ENCODE results near the gene ETFDH.
A peak's percentile ranks its signal among the peaks of the same experiment; 100 is the strongest.

Gene ETFDH

DNA sequence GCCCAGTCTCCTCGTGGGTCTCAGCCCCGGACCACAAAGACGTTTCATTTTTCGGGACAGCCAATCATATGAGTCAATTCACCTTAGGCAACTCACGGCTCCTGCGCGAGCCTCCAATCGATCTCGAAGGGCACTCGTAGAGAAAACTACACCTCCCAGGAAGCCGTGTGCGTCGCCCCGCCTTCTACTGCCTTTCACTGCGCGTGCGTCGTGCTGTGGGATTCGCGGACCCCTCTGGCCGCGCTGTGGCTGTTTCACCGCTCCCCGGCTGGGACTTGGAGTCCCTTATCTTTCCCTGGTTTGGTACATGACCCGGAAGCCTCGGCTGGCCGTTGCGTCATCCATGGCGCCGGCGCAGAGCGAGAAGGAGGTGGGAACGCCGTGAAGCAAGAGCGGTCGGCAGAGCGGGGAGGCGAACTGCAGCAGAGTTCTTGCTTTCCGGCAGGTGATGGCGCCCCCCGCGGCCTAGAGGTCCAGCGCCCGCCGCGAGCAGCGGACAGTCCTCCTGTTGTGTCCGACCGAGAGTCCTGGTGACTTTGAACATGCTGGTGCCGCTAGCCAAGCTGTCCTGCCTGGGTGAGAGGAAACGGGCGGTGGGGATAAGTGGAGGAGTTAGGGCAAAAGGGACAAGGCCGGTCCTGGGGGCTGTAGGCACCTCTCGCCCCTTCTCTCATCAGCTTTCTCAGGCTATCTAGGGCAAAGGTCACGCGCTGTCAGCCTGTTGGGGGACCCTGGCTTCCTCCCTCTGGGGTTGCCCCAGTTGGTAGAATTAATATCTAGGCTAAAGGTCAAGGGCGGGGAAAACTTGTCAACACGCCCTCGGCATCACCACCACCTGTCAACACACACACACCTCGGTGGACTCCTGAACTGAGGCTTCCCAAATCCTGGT is at the start of gene ETFDH:
TSS of gene ETFDH (plus strand) at position 382 of the 892 bp plus-strand sequence. CDS start at position 543, 161 bp downstream.
- DNase-seq, result peak; percentile 100

DNA sequence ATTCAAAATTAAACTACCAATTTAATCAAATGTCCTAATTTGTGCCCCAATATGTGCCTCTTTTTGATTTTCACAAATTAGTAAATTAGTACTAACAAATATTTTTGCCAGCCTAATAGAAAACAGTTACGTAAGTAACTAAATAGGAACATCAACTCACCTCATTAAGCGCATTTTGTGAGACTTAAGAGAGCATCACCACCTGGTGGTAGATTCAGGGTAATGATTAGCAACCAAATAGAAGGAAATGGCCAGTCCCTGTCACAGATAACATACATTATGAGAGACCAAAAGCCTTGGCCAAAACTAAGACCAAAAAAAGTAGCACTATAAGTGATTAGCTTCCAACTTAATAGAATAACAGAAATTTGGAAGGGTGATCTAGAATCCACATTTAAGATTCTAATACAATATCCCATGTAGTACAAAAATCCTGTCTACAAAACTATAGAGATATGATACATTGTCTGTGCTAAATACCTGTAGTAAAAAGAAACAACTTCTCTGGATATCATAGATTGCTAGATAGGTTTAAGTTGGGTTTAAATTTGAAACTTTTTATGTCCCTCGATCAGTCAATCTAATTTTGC is 47.1 kb upstream of the ETFDH start:
- peak; percentile 87 for DNase-seq

DNA sequence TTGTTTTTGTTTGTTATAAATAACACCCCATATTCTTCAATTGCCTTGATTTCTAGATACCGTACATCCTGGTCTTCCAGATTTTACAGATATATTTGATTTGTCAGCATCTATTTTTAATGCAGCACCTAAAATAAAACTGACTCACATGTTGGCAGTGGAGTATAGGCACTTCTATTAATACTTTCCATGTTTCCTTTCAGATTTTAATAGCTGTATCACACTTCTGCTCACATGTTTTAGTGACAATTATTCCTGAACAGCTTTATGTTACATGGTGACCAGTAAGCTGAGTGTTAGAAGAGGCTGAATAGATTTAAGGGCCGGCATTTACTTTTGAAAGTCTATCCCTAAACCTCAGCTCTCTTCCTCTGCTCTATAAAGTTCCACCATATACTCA is 46.6 kb upstream of the ETFDH start:
- no peak for DNase-seq

DNA sequence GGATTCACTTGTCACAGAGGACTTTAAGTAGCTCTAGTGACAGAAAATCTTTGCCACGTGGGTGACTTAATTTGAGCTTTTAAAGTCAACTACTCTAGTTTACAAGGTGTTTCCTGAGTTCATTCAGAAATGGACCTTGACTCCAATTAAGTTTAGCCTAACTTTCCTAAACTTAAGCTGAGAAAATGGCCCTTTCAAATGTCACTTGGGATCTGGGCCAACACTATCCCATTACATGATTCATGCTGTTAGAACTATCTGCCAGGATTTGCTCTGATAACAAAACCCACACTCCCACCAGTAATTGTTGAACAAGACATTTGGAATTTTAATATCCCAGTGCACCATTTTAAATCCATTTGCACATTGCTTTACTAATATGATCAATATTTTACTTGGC is 41.2 kb upstream of the ETFDH start:
- DNase-seq, result no peak

DNA sequence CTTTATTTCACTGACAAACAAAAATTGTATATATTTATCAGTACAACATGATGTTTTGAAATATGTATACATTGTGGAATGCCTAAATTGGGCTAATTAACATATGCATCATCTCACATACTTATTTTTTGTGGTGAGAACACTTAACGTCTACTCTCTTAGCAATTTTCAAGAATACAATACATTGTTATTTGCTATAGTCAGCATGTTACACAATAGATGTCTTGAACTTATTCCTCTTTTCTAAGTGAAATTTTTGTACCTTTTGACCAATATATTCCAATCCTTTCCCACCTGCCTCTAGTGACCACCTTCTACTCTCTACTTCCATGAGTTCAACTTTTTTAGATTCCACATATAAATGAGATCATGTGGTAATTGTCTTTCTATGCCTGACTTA is 35.5 kb upstream of the ETFDH start:
- no peak for DNase-seq

DNA sequence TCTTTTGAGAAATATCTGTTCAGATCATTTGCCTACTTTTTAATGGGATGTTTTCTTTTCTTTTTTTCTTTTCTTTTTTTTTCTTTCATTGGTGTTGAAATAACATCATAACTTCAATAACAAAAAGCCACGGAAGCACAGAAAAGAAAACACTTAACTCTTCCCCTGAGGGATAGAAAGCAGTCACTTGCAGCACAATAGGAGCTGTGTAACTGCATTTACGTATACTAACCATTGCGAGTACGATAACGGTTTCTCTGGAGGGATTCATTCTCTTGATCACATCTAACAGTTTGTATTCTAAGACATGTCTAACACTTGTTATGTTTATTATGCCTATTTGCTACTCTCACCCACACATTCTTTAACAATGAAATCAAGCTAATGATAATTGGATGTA is 27.7 kb upstream of the ETFDH start:
- DNase-seq, result no peak

DNA sequence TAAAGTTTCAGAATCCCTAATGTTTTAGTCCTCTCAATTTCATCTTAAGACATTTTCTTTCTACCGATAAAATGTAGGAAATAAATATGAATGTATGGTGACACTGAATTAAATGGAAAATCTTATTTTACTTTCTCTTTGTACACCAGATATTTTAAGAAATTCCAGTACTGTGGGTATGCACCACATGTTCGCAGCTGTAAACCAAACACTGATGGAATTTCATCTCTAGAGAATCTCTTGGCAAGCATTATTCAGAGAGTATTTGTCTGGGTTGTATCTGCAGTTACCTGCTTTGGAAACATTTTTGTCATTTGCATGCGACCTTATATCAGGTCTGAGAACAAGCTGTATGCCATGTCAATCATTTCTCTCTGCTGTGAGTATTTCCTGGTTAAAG is 27.3 kb upstream of the ETFDH start:
- DNase-seq, result no peak

DNA sequence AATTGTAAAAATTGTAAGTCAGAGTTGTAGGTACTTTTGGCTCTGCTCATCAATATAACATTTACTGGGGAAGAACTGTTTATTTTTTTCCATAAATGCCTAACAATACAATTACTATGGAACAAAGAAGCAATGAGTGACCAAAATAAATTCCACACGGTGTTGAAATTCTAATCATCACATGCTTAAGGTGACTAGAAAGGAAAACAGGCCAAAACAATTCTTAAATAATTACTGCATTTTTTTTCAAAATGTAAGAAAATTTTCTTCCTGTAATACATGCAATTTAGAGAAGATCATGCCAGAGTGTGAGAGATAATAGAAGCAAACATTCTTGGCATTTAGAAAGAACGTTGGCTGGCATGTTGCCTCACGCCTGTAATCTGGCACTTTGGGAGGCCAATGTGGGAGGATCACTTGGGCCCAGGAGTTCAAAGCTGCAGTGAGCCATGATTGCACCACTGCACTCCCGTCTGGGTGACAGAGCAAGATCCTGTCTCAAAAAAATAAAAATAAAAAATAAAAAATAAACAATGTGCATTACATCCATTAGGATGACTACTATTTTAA is 22.9 kb upstream of the ETFDH start:
- DNase-seq, result no peak

DNA sequence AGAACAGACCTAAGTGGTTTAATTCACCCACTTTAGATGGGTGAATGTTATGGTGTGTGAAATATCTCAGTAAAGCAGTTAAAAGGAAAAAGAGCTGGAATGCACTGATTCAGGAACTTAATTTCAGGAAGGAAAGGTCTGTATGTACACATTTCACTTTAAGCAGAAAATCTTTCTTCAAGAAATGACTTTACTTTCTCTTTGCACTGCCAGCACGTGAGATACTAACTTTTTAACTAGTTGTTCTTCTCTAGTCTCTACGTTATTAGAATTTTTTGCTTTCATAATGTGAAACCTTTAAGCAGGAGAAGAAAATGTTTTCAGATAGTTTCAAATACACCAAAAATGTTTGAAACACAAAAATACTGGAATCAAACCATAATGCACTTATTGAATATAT is 19.2 kb upstream of the ETFDH start:
- peak; percentile 37 for DNase-seq

DNA sequence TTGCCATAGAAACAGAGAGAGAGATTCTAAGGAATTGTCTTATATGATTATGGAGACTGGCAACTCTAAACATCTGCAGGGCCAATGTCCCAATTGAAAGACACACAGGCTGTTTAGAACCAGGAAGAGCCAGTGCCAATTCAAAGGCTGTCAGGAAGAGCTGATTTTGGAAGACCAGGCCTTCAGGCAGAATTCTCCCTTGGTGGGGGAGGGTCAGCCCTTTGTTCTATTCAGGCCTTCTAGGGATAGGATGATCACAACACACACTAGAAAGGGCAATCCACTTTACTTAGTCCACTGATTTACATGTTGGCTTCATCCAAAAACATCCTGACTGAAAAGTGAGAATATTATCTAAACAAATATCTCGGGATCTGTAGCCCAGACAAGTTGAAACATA is 15.7 kb upstream of the ETFDH start:
- DNase-seq, result no peak

DNA sequence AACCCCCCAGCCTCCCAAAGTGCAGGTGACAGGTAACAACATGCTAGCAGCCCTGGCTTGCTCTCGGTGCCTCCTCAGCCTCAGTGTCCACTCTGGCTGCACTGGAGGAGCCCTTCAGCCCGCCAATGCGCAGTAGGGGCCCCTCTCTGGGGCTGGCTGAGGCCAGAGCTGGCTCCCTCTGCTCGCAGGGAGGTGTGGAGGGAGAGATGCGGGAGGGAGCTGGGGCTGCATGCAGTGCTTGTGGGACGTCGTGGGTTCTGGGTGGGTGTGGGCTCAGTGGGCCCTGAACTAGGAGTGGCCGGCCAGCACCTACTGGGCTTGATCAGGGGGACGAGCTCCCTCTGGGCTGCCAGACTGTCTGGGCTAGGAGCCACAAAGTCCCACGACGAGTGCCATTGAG is 14.8 kb upstream of the ETFDH start:
- DNase-seq, result no peak

DNA sequence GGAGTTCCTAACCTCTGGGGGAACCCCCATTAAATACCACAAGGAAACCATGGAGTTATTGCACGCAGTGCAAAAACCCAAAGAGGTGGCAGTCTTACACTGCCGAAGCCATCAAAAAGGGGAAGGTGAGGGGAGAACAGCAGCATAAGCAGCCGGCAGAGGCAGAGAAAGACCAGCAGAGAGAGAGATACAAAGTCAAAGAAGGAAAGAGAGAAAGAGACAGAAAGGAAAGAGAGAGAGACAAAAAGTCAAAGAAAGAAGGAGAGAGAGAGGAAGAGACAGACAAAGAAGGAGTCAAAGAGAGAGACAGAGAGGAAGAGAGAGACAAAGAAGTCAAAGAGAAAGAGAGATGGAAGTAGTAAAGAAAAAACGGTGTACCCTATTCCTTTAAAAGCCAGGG is 8.8 kb upstream of the ETFDH start:
- peak; percentile 49 for DNase-seq

DNA sequence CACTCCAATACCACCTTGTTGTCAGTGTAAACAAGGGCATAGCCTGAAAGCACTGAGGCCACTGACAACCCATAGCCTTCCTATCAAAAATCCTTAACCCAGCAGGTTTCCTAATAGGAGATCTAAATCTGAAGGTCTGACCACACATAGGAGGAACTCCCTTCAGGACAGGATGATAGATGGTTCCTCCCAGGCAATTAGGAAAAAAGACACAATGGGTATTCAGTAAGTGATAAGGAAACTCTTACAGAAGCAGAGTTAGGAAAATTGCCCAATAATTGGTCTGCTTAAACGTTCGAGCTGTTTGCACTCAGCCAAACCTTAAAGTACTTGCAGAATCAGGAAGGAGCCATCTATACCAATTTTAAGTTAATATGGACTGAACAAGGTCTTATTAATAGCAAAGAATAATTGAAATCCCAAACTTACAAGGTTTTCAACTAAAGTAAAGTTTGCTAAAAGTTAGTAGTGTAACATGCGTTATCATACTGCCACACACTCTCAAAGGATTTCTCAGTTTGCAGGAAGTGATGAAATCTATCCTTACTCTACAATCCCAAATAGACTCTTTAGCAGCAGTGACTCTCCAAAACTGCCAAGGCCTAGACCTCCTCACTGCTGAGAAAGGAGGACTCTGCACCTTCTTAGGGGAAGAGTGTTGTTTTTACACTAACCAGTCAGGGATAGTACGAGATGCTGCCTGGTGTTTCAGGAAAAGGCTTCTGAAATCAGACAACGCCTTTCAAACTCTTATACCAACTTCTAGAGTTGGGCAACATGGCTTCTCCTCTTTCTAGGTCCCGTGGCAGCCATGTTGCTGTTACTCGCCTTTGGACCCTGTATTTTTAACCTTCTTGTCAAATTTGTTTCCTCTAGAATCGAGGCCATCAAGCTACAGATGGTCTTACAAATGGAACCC is 8.1 kb upstream of the ETFDH start:
- peak; percentile 92 for DNase-seq

DNA sequence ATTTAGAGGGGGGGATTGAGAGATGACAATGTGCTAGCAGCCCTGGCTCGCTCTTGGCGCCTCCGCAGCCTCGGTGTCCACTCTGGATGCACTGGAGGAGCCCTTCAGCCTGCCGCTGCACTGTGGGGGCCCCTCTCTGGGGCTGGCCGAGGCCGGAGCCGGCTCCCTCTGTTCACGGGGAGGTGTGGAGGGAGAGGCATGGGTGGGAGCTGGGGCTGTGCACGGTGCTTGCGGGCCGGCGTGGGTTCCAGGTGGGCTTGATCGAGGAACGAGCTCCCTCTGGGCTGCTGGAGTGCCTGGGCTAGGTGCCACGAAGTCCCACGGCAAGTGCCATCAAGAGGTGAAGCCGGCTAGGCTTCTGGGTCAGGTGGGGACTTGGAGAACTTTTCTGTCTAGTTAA is 7.3 kb upstream of the ETFDH start:
- DNase-seq, result no peak

DNA sequence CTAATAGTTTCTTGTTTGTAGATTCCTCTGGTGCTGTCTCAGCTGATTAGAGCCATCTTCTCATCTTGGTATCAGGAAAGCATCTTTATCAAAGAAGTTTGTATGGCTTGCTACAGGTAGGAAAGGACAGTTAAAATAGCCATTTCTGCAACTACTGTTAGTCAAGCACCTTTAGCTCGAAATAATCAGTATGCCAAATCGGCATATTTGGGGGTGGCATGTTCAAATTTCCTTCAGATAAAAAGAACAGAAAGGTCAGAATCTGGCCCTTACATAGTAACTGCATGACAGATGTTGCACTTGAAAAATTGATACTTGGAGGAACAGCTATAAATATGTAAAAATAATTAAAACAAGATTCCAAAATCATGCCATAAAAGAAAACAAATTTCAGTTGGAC is 5.2 kb upstream of the ETFDH start:
- DNase-seq, result no peak

DNA sequence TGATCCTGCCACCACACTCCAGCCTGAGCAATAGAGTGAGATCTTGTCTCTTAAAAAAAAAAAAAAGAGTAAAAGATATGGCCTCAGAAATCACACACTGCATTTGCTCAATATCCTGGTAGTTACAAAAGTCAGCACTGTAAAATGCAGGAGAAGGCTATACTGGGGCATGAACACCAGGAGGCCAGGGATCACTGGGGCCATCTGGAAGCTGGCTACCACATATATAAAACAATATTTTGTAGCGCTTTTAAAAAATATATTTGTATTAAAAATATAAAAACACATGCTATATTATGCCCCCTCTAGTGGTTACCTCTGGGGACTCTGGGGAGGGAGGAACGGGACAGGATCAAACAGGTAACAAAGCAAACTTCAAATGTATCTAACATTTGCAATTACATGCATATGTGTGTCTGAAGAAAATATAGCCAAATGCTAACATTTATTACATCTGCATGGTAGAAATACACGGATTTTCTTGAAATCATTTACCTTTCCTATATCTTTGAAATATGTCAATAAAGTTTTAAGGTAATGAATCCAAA is 4.4 kb upstream of the ETFDH start:
- peak; percentile 71 for DNase-seq

DNA sequence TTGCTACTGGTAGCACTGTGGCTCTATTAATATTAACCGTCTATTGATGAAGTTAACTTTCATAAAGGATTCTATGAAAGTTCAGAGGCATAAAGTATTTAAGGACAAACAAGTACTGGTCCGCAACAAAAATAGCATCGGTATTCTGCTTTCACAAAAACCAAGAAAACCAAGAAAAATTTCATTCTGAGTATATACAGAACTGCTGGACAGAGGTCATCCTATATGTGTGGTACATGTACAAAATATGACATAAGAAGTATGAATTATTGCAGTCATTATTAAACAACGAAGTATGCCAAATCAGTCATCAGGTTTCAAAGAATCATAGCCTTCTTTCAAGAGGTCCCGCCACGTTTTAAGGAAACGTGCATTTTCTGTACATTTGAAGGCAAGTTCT is 2.8 kb upstream of the ETFDH start:
- no peak for DNase-seq

DNA sequence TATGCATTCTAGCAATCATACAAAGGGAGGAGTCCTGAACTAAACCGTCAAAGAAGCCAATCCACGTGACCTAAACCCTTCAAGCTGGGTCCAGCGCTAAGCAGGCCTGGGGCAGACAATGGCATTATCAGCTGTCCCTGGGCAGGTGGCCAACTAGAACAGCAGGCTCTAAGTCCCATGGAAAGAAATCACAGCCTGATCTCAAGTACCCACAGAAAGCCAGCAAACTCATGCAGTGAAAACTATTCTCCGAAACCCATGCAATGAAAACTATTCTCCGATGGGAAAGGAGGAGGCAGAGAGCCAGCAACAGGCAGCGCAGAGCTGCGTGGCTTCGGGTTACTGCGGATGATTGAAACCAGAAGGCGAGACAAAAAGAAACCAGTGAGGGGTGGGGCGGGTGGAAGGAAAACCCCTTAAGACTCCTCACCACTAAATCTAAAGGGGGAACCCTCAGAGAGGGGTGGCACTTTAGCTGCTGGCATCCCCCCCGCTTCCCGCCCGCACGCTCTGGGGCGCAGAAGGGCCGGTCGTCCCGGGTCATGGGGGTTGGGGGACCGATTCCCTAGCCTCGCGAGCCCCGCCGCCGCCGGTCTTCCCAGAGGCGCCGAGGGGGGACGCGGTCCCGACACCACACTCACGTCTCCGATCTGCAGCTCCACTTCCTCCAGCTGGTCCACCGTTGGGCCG is 976 bp upstream of the ETFDH start:
- DNase-seq, result peak; percentile 92

DNA sequence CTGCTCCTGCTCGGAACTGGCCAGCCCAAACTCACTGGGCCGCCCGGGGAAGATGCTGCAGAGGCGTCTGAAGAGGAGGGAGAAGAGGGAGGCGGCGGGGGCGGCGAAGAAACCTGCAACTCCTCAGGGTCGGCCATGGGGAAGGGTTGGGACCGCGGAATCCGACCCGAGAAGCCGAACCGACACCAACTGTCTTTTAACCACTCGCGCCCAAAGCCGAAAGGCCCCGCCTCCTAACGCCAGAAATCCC is 506 bp upstream of the ETFDH start, which contains the start of gene C4orf46:
TSS of gene C4orf46 (minus strand) at position 223 of the 250 bp plus-strand sequence. CDS start at position 137, 86 bp downstream.
- no peak for DNase-seq

DNA sequence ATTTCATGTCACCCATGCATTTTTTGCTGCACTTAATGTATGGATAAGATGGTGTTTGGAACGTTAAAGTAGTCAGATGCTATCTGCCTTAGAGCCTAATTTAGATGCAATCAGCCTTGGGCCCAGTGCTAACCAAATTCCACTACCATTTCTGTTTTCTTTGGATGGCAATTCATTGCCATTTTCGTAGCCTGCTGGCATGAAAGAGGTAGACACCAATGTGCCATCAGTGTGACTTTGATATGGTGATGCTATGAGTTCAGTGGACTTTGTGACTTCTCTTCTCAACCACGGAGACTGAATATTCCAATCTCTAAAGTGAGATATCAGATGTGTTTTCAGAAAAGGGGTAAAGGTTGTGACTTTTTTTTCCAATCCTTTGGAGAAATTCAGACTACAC is 1.5 kb downstream of the ETFDH start:
- DNase-seq, result no peak

DNA sequence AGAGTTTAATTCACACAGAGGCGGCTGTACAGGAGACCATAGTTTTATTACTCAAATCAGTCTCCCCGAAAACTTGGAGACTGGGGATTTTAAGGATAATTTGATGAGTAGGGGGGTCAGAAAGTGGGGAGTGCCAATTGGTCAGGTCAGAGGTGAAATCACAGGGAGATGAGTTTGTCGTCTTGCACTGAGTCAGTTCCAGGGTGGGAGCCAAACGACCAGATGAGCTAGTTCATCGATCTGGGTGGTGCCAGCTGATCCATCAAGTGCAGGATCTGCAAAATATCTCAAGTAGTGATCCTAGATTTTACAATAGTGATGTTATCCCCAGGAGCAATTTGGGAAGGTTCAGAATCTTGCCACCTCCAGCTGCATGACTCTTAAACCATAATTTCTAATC is 4.0 kb downstream of the ETFDH start:
- DNase-seq, result no peak

DNA sequence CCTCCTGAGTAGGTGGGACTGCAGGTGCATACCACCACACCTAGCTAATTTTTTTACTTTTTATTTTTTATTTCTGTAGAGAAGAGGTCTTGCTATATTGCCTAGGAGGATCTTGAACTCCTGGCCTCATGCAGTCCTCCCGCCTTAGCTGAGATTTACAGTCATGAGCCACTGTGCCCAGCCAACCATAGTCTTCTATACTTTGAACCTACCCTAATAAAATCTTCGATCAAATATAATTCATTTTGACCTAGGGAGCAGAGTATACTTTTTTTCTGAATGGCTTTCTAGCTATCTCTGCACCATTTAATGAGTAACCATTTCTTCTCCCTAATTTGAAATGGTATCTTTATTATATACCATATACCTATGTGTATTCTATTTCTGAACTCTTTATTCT is 6.7 kb downstream of the ETFDH start:
- no peak for DNase-seq

All from OCI-M1 (cell line).